Measurements from ENCODE around the gene WNT4. TPM values are rescaled to one million over a fixed set of nuclear protein-coding genes. Genes with fewer than 3 reads are reported as not detected.

The WNT4 gene
- total RNA-seq, 1 experiment from 2014 or later = 1.5 TPM

GRCh38 chr1:22101995-22102394 is 40.9 kb downstream of the WNT4 start (continued):
- TF ChIP-seq FOSL1 (IDR thresholded peaks at IDR 0.05; ENCODE audit: low read depth) = no peak
- TF ChIP-seq RAD21 (IDR thresholded peaks at IDR 0.05; ENCODE audit: low read depth) = no peak
- TF ChIP-seq CBX3 (IDR thresholded peaks at IDR 0.05; ENCODE audit: low read depth) = no peak

GRCh38 chr1:22101199-22101598 is 41.7 kb downstream of the WNT4 start:
- DNase-seq (ENCODE audit: low read depth, low spot score) (no peak), ATAC-seq (no peak)
- ChIA-PET CTCF (interaction anchor here (1.2 kb wide), 1 partner anchor 315 kb away, joined by 3 read pairs; no protein-coding TSS in a partner anchor), POLR2A (no interaction called here), RAD21 (ENCODE audit: low non-redundant PET in 1 of 2, low total read pairs in 2 of 2, uncharacterized antibody in 2 of 2, unreplicated experiment in 2 of 2) (no interaction called here)
- Histone ChIP-seq H3K4me2 (ENCODE audit: low read length) (no peak overlapping the region), H3K9me2 (ENCODE audit: insufficient read depth) (no peaks in the 10 kb centered on the region), H4K20me1 (ENCODE audit: insufficient read depth) (peaks cover 19% of the 10 kb centered on the region), H3K36me3 (ENCODE audit: control insufficient read depth in 1 of 2, insufficient read depth in 2 of 2, low read length in 2 of 2) (peaks cover 0 to 11% of the 10 kb centered on the region in 2 experiments; a peak in 3 of 4 replicates), H3K4me1 (ENCODE audit: control insufficient read depth in 1 of 2, insufficient read depth in 2 of 2, low read length in 2 of 2) (no peaks in the 10 kb centered on the region), H3K27me3 (ENCODE audit: insufficient read depth, low read length) (no peaks in the 10 kb centered on the region), H3K9me3 (ENCODE audit: control insufficient read depth in 1 of 2, insufficient read depth in 1 of 2, low read depth in 1 of 2, low read length in 2 of 2) (no peaks in the 10 kb centered on the region), H3K27ac (ENCODE audit: low read depth, low read length) (no peak overlapping the region), H3K4me3 (replicated peaks in 1 of 2; ENCODE audit: low read depth in 1 of 2, low read length in 2 of 2) (no peak overlapping the region), H2AFZ (ENCODE audit: low read depth, low read length, poor library complexity, severe bottlenecking) (no peak overlapping the region), H3K79me2 (ENCODE audit: insufficient read depth, low read length) (peaks cover 61% of the 10 kb centered on the region), H3K9ac (ENCODE audit: low read length) (no peak overlapping the region)
- intact Hi-C loops (cut with micrococcal nuclease) = no loop called here
- no peak for TF ChIP-seq RAD21 (IDR thresholded peaks at IDR 0.05; ENCODE audit: low read depth)
- TF ChIP-seq POLR2A (IDR thresholded peaks at IDR 0.05; ENCODE audit: borderline replicate concordance, extremely low read depth, insufficient read depth, insufficient read length) = no peak
- TF ChIP-seq TCF7L2 (IDR thresholded peaks at IDR 0.05; ENCODE audit: borderline replicate concordance, extremely low read depth, insufficient read depth, insufficient read length) = no peak
- BruUV-seq (replicated peaks) = no TSS peak

- Histone ChIP-seq H3K27ac (ENCODE audit: low read depth, low read length) (no peak overlapping the region), H3K9me3 (ENCODE audit: control insufficient read depth in 1 of 2, insufficient read depth in 1 of 2, low read depth in 1 of 2, low read length in 2 of 2) (no peaks in the 10 kb centered on the region), H3K4me3 (replicated peaks in 1 of 2; ENCODE audit: low read depth in 1 of 2, low read length in 2 of 2) (no peak overlapping the region), H2AFZ (ENCODE audit: low read depth, low read length, poor library complexity, severe bottlenecking) (no peak overlapping the region), H3K27me3 (ENCODE audit: insufficient read depth, low read length) (no peaks in the 10 kb centered on the region), H3K9ac (ENCODE audit: low read length) (no peak overlapping the region), H3K4me1 (ENCODE audit: control insufficient read depth in 1 of 2, insufficient read depth in 2 of 2, low read length in 2 of 2) (no peaks in the 10 kb centered on the region), H3K79me2 (ENCODE audit: insufficient read depth, low read length) (peaks cover 59% of the 10 kb centered on the region), H3K9me2 (ENCODE audit: insufficient read depth) (no peaks in the 10 kb centered on the region), H4K20me1 (ENCODE audit: insufficient read depth) (peaks cover 21% of the 10 kb centered on the region), H3K4me2 (ENCODE audit: low read length) (no peak overlapping the region), H3K36me3 (ENCODE audit: control insufficient read depth in 1 of 2, insufficient read depth in 2 of 2, low read length in 2 of 2) (peaks cover 0 to 11% of the 10 kb centered on the region in 2 experiments; a peak in 3 of 4 replicates)
- POLR2A ChIA-PET = no interaction called here
- intact Hi-C loops (cut with micrococcal nuclease) = no loop called here
- no peak for DNase-seq (ENCODE audit: low read depth, low spot score)
- no peak for TF ChIP-seq CEBPB (IDR thresholded peaks at IDR 0.05; ENCODE audit: low read depth)
- RAD21 ChIA-PET (ENCODE audit: low non-redundant PET in 1 of 2, low total read pairs in 2 of 2, uncharacterized antibody in 2 of 2, unreplicated experiment in 2 of 2) = no interaction called here
- BruUV-seq (replicated peaks) = no TSS peak
- no peak for ATAC-seq
- CTCF ChIA-PET = no interaction called here
Measured at GRCh38 chr1:22100168-22100567, 42.7 kb downstream of the WNT4 start.

All from HCT116 (cell line).